ENCODE data around the gene RNF220. TPM values are rescaled to one million over a fixed set of nuclear protein-coding genes. Genes with fewer than 3 reads are reported as not detected.

Gene RNF220
- total RNA-seq, 6 donors from 2014 or later = 77.7 to 114 (median 91.1) TPM

DNA sequence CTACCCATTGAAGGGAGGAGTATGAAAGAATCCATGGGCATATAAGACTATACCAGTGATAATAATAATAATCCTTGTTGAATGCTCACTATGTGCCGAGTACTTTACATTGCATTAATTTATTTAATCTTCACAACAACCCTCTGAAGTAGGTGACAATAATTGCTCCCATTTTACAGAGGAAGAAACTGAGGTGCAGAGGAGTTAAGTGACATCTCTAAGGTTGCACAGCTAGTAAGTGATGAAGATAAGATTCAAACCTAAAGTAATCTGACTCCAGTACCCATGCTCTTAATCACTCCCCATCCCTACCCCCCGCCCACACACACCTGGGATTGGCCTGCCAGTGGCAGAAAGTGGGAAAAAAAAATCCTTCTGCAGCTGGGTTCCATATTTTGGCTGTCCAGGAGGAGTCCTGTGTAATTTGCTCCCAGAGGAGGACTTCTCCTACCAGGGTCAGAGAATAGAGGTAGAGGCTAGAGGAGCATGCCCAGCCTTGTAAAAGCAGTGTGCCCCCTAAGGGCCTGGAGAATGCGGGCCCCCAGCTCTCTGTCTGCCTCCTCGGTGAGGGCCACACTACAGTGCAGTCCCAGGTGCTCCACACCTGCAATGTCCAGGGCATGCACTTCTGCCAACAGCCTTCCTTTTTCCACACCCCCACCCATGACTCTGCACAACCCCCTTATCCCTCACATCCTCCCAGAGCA, 211.4 kb downstream of the RNF220 start:
- peaks cover 0 to 11% (median 2%) of the 10 kb centered on the region in 4 donors for H3K27me3 ChIP-seq
- H3K4me1 ChIP-seq = peaks cover 5 to 7% (median 6%) of the 10 kb centered on the region in 4 donors
- 77 to 93% methylated on average over 4 of the region's 4 CpGs for WGBS, 2 donors
- TF ChIP-seq POLR2A (IDR thresholded peaks at IDR 0.05) = no peak
- TF ChIP-seq, protein P1, sequence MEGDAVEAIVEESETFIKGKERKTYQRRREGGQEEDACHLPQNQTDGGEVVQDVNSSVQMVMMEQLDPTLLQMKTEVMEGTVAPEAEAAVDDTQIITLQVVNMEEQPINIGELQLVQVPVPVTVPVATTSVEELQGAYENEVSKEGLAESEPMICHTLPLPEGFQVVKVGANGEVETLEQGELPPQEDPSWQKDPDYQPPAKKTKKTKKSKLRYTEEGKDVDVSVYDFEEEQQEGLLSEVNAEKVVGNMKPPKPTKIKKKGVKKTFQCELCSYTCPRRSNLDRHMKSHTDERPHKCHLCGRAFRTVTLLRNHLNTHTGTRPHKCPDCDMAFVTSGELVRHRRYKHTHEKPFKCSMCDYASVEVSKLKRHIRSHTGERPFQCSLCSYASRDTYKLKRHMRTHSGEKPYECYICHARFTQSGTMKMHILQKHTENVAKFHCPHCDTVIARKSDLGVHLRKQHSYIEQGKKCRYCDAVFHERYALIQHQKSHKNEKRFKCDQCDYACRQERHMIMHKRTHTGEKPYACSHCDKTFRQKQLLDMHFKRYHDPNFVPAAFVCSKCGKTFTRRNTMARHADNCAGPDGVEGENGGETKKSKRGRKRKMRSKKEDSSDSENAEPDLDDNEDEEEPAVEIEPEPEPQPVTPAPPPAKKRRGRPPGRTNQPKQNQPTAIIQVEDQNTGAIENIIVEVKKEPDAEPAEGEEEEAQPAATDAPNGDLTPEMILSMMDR (IDR thresholded peaks at IDR 0.05) = no peak
- no peak for TF ChIP-seq EP300 (IDR thresholded peaks at IDR 0.05)
- TF ChIP-seq POLR2AphosphoS5 (IDR thresholded peaks at IDR 0.05) = no peak
- DNase-seq (no peak), ATAC-seq (ENCODE audit: low FRiP score in 2 of 2) (peak in 1 of 2 donors; percentile 4)
- H3K36me3 ChIP-seq = no peaks in the 10 kb centered on the region
- H3K27ac ChIP-seq = no peak overlapping the region
- no peaks in the 10 kb centered on the region for H3K9me3 ChIP-seq
- no peak overlapping the region for H3K4me3 ChIP-seq

DNA sequence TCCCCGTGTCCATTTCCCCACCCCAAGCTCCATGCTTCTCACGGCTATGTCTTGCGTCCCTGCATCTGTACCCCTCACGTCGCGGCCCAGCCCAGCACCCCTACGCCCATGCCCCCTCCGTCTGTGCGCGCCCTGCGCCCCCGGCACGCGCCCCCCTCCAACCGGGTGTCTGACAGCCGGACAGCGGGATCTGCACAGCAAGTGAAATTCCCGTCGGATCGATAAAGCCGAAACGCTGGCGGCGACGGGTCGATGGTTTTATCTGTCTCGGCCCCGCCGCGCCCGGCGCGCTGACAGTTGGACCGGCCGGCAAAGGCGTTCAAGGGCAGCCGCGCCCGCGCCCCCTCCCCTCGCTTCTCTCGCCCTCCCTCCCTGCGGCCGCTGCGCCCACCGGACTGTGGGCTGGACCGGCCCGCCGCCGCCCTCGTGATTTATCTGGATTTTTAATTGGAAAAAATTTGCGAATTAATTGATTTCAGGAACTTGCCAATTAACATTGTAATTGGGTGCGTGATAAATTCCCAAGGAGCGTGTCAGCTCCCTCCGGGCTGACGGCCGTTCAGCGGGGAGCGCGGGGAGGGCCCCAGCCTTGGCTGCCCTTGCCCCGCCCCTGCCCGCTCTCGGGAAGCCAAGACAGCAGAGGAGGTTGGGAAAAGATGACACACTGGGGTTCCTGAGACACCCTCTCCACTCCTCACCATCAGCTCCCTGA, 212.1 kb downstream of the RNF220 start:
- 62% methylated on average over 52 to 63 of the region's 63 CpGs for WGBS, 2 donors
- Histone ChIP-seq H3K9me3 (no peaks in the 10 kb centered on the region), H3K27ac (no peak overlapping the region), H3K4me3 (peak overlapping the region in 2 of 4 donors; percentile 26 to 31), H3K36me3 (no peaks in the 10 kb centered on the region), H3K27me3 (peaks cover 0 to 11% (median 2%) of the 10 kb centered on the region in 4 donors), H3K4me1 (peaks cover 5 to 7% (median 6%) of the 10 kb centered on the region in 4 donors)
- DNase-seq (peak in 1 of 2 donors; percentile 86), ATAC-seq (ENCODE audit: low FRiP score in 2 of 2) (peak in 1 of 2 donors; percentile 75)
- TF ChIP-seq POLR2A (IDR thresholded peaks at IDR 0.05) (no peak), EP300 (IDR thresholded peaks at IDR 0.05) (no peak), POLR2AphosphoS5 (IDR thresholded peaks at IDR 0.05) (no peak)
- TF ChIP-seq, protein P1 (IDR thresholded peaks at IDR 0.05) = no peak

DNA sequence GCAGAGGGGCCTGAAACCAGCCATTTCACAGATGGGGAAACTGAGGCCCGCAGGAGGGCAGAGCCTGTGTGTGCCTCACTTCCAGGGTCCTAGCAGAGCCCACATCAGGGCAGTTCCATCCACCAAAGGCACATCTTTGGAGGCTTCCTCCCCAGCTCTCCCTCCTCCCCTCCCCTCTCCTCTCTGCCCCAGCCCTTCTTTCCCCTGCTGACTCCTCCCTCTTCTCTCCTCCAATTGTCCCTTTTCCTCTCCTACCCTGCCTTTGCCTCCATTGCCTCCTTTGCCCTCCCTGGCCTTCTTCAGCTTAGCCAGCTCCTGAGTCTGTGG, 212.6 kb downstream of the RNF220 start:
- no peaks in the 10 kb centered on the region for H3K9me3 ChIP-seq
- no peaks in the 10 kb centered on the region for H3K36me3 ChIP-seq
- H3K4me1 ChIP-seq = peaks cover 5 to 7% (median 6%) of the 10 kb centered on the region in 4 donors
- H3K27me3 ChIP-seq = peaks cover 0 to 11% (median 2%) of the 10 kb centered on the region in 4 donors
- TF ChIP-seq EP300 (IDR thresholded peaks at IDR 0.05) (no peak), POLR2A (IDR thresholded peaks at IDR 0.05) (no peak), POLR2AphosphoS5 (IDR thresholded peaks at IDR 0.05) (no peak)
- TF ChIP-seq, protein P1 (IDR thresholded peaks at IDR 0.05) = no peak
- no peak for DNase-seq
- no peak overlapping the region for H3K27ac ChIP-seq
- no peak overlapping the region for H3K4me3 ChIP-seq
- ATAC-seq (ENCODE audit: low FRiP score in 2 of 2) = no peak
- 78 to 100% methylated on average over 1 of the region's 1 CpG for WGBS, 2 donors

DNA sequence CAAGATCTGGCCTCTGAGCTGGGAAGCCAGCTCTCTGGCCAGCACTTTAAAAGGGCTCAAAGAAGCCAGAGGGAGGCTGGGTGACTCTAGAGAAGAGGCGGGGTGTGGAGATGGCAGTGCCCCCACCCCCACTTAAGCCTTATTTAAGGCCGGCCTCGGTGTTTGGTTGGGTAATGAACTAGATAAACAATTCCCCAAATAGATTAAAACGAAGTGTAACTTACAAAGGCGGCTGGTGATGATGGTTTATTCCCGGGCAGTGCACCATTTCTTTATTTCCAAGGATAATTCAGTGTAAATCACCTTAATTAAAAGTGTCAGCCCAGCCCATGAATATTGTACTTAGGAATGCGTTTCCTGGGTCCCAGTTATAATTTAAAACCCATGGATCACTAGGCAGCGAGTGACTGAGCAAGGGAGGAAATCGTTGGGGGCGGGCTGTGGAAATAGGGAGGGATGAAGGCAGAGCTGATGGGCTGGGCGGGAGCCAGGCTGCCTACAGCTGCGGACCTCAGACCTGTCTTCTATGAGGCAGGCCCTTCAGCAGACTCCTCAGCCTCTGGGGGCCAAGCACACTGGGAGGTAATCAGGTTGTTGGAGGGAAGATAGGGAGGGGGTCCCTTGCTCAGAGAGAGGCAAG, 214.3 kb downstream of the RNF220 start:
- no peak for ATAC-seq (ENCODE audit: low FRiP score in 2 of 2)
- 66 to 69% methylated on average over 12 of the region's 12 CpGs for WGBS, 2 donors
- H3K4me1 ChIP-seq = peaks cover 5 to 7% (median 6%) of the 10 kb centered on the region in 4 donors

More for the DNA sequence above, 214.3 kb downstream of the RNF220 start:
- no peak overlapping the region for H3K4me3 ChIP-seq
- H3K27ac ChIP-seq = no peak overlapping the region
- no peaks in the 10 kb centered on the region for H3K36me3 ChIP-seq
- peak in 1 of 2 donors; percentile 13 for DNase-seq
- no peaks in the 10 kb centered on the region for H3K9me3 ChIP-seq
- no peak for TF ChIP-seq POLR2AphosphoS5 (IDR thresholded peaks at IDR 0.05)
- TF ChIP-seq, protein P1 (IDR thresholded peaks at IDR 0.05) = no peak
- TF ChIP-seq POLR2A (IDR thresholded peaks at IDR 0.05) = no peak
- H3K27me3 ChIP-seq = peaks cover 0 to 11% (median 2%) of the 10 kb centered on the region in 4 donors
